GM18907 (cell line): ENCODE measurements around the gene KAZN.

Source experiments
- ATAC-seq: cut with Tn5 transposase; IDR thresholded peaks from one replicate; pipeline ENCODE4 v1.9.1; 2021; ENCODE audit warnings: mild to moderate bottlenecking, moderate library complexity; ENCODE audit not compliant: unreplicated experiment

The KAZN gene

DNA sequence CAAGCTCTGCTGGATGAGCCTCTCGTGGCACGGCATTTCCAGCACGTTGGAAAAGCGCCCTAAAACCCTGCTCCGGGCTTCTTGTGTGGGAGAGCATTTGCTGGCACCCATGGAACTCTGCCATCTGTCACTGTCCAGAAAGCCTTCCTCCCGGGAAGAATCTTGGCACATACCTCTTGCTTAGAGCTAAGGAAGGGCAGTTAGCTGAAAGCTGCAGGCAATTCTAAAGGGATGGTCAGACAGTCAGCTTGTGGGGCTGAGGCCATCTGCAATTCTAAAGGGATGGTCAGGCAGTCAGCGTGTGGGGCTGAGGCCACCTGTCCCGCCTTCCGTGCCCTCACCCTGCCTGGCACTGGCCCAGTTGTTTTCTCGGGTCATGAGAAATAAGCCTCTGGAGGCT is 416.0 kb downstream of the KAZN start:
- ATAC-seq = no peak

DNA sequence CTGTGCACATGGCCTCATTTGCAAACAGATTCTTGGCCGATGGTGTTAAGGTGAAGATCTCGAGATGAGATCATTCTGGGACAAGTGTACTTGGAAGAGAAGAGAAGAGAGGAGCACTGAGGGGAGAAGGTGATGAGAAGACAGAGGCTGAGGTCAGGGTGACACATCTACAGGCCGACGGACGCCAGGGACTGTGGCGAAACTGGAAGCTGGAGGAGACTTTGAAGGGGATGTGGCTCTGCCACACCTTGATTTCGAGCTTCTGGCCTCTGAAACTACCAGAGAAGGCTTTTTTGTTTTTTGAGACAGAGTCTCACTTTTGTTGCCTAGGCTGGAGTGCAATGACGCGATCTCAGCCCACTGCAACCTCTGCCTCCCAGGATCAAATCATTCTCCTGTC is 417.5 kb downstream of the KAZN start:
- no peak for ATAC-seq

DNA sequence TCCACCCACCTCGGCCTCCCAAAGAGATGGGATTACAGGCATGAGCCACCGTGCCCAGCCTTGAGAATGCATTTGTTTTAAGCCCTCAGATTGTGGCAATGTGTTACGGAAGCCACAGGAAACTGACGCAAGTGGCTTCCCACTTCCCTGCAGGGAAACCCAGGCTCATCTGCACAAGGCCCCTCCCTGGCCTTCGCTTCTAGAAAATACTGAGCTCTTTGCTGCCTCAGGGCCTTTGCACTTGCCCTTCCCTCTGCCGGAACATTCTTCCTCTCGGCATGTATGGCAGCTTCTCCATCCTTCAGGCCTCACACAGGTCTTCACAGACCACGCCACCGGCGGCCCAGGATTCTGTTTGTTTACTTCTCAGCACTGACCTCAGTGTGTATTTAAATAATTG is 418.0 kb downstream of the KAZN start:
- ATAC-seq = no peak

DNA sequence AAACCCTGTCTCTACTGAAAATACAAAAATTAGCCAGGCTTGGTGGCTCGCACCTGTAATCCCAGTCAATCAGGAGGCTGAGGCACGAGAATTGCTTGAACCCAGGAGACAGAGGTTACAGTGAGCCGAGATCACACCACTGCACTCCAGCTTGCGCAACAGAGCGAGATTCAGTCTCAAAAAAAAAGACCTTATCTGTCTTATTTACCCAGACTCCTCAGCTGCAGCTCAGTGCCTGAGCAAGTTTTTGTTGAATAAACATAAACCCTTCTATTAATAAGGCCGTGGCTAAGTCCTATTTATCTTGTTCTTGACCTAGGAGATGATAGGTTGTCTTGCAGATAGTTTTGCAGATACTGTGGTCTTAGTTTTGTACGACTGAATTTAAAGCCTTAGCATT is 418.6 kb downstream of the KAZN start:
- no peak for ATAC-seq

DNA sequence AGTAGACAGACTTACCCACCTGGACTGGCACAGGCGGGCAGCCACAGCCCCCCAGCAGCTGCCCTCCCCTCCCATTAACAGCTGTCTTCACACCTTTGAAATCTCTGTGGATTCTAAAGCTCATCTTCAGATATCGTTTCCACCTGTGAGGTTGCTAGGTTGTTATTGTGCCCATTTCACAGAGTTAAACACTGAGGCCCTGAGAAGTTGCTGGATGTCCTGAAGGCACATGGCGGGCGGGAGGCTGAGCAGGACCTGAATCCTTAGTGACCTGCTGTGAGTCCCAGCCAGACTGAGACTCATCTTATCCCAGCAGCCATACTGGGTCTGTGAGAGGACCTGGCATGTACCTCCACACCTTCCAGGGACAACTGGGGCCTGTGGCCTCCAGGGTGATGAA is 420.3 kb downstream of the KAZN start:
- no peak for ATAC-seq

DNA sequence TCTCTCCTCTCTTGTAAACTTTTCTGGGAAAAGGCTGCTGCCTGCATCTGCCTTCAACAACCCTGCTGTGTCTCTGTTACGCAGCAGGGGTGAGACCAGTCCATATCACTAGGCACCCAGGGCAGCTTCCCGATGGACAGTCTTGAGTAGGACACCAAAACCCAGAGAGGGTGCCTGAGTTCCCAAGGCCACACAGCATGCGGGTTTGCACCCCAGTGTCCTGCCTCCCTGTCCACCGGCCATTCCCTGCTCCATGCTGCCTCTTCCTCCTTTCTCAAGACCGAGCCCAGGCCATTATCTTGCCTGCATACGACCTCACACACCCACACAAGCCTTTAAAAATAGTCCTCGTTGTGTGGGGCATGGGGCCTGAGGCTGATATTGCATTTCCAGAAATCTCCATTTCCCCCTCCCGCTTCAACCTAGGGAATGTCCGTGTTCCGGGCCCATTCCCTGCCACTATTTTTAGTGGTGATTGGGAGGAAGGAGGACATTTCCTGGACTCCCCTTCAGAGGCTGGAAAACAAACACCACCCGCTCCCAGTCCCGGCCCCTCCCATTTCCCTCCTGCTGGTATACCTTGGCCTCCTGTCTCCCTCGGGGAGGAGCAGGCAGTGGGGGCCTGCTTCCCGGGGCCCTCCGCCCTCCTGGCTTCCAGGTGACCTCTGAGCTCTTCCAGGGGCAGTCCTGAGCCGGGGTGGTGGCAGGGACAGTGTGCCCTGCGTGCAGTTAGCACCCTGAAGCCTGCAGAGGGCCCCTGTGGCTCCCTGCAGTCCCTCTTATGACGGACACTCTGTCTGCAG is 422.7 kb downstream of the KAZN start:
- no peak for ATAC-seq

DNA sequence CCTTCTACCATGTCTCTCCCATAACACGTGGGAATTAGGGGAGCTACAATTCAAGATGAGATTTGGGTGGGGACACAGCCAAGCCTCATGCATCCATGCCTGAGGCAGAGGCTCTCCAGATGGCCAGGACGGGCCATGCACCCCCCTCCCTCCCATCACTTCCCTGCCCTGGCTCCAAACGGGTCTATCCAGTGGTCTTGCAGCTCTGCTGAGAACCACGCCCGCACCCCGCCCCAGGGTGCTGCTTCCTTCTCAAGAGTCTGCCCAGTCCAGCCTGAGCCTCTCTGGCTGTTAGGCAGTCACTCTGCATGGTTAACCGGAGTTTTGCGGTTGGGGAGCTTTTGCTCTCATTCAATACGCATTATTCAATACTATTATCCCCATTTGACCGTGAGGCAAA is 423.6 kb downstream of the KAZN start:
- ATAC-seq = no peak

DNA sequence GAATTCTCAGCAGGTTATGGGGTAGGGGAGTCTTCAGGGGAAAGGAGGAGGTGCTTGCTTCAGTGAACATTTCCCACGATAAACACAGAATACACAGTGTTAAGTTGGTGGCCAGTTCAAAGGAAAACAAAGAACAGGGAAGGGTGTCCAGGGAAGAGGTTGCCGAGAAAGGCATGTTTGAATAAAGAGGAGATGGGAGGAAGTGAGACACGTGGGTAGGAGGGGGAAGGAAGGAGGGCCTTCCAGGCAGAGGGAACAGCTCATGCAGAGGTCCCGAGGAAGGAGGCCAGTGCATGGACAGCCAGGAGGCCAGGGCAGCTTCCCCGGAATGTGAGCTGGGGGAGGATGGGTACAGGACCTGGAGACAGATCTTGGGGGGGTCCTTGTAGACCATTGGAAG is 424.7 kb downstream of the KAZN start:
- ATAC-seq = no peak

DNA sequence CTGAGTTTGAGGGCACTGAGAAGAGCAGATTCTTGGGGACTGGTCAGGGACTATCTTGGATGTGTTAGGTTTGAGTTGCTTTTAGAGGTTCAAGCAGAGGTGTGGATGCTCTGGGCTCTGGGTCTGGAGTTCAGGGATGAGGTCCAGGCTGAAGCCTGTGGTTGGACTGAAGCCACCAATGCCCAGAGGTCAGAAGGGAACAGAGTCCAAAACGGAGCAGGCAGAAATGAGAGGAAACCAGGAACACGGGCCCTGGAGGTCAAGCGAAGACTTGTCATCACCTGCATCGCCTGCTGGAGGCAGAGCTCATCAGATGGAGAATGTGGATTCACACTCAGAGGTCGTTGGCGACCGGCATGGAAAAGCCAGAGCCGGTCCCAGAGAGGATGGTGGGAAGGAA is 425.5 kb downstream of the KAZN start:
- ATAC-seq = no peak

DNA sequence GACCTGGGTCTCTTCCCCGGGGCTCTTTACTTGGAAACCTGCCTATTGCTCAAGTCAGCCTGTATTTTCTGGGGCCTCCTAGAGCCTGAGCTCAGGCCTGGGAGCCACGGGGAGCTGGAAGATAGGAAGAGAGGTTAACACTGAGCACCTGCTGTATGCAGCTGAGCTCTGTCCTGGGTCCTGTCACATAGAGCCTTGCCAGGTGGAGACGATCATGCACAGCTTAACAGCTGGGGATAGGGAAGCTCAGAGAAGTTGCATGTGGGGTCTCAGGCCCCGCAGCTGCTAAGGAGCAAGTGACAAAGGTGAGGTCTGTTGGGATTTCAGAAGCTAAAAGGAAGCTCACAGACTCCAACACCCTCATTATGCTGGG is 427.6 kb downstream of the KAZN start:
- no peak for ATAC-seq

DNA sequence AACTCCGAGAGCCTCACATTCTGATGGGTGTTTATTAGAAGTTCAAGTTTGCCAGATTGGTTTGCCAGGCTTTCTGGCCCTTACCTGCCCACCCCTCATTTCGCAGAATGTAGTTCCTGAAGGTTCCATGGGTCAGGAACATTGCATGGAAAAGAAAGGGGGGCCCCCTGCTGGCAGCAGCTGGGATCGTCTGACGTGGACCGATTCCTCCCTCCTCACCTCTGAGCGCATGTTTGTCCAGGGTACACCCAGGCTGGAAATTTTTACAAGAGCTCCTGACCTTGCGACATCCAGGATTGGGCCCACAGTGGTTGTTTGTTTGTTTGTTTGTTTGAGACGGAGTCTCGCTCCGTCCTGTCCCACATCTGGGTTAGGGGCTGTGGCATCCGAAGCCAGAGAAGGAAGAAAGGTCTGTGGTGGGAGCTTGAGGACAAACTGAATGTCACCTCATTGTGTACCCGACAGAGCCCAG is 429.1 kb downstream of the KAZN start:
- no peak for ATAC-seq

DNA sequence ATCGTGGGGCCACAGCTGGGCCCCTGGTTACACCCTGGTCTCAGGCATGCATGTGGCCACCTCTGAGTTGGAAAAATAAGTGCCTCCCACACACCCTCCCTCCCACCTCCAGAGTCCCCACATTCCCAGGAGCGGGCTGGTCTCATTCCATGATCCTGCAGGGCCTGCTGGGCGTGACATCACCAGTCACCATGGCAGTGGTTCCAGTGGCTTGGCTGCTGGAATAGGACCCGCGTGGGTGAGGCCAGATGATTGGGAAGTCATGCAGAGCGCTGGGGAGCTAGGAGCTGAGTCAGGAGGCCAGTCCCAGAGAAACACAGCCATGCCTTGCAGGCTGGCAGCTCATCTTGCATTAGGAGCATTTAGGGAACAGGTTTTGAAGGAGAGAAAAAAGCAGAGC is 429.6 kb downstream of the KAZN start:
- no peak for ATAC-seq

DNA sequence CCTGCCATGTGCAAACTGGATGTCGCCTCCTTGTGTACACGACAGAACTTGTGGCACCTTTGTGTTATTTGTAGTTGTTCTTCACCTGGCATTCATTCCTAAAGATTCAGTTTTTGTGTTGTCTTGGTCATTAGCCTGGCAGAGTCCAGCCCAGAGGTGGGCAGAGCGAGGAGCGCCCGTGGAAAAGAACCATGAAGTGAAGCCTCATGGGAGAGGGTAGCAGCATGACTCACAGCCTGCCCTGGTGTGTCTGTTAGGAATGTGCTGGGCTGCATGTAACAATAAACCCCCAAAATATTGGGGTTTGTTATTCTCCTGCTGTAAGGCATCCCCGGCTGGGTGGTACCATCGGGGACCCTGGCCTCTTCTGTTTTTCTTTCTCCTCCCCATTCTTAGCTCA is 430.1 kb downstream of the KAZN start:
- no peak for ATAC-seq

DNA sequence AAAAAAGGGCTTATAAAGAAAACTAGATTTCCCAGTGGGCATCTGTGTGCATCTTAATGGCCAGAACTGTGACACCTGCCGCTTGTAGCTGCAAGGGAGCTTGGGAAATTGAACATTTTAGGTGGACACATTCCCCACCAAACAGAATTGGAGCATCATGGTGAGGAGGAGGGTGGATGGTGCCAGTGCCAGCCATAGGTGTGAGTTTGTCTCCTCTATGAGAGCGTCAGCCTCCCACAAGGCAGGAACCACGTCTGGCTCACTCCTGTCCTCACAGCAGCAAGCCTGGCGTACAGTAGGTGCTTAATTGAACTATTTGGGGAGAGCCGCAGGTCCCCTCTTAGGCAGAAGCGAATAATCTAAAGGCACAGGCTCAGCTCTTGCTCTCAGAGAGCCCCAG is 430.6 kb downstream of the KAZN start:
- ATAC-seq = no peak

DNA sequence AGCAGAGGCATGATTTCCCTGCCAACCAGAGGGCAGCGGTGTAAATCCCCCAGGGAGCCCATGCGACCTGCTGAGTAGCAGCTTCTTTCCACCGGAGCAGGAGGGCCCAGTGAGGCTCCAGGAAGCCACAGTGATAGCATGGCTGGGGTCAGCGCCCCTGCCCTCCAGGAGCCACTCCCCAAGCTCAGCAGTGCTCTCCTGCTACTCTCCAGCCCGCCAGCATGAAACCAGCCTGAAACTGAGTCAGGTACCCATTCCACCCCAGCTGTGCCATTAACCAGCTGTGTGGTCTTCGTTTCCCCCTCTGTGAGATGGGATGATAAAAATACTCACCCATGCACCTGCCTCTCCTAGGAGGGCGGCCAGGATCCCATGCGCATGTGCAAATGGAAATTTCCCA is 431.3 kb downstream of the KAZN start:
- ATAC-seq = no peak

DNA sequence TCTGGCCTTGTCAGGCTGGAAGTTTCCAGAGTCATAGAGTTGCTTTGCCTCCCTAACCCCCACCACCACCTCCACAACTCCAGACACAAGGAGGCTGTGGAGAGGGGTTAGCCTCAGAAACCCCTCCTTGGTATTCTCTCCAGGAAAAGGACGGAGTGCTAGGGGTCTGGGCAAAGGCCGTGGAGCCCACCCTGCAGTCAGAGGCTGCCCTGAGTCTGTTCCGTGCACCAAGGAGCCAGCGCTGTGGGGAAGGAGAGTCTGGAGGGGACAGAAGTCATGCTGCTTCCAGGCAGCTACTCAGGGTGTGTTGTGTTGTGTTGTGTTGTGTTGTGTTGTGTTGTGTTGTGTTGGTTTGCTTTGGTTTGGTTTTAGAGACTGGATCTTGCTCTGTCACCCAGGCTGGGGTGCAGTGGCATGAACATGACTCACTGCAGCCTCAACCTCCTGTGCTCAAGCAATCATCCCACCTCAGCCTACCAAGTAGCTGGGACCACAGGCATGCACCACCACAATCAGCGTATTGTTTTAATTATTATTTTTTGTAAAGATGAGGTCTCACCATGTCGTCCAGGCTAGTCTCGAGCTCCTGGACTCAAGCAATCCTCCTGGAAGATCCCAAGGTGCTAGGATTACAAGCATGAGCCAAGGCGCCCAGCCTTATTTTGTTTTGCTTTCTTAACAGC is 432.9 kb downstream of the KAZN start:
- ATAC-seq = no peak

DNA sequence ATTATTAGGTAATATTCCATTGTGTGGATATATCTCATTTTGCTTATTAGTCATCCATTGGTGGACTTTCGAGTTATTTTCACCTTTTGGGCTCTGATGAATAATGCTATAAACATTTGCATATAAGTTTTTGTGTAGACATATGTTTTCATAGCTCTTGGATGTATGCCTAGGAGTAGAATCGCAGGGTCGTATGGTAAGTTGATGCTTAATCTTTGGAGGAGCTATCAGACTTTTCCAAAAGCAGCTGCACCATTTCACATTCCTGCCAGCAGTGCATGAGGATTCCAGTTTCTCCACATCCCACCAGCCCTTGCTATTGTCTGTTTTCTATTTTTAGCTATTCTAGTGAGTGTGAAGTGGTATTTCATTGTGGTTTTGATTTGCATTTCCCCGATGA is 434.8 kb downstream of the KAZN start:
- no peak for ATAC-seq

DNA sequence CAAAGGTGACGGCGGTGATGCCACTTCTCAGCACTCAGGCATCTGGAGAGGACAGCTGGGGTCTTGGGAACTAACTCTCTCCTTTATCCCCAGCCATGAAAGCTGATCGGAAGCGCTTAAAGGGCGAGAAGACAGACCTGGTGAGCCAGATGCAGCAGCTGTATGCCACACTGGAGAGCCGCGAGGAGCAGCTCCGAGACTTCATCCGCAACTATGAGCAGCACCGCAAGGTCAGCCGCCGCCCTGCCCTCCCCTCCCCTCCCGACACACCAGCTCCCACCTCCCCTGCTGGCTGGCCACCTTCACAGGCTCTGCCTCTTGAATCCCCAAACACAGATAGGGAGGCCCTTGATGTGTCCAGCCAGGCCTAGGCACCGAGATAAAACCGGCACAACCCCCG is 436.2 kb downstream of the KAZN start:
- no peak for ATAC-seq

DNA sequence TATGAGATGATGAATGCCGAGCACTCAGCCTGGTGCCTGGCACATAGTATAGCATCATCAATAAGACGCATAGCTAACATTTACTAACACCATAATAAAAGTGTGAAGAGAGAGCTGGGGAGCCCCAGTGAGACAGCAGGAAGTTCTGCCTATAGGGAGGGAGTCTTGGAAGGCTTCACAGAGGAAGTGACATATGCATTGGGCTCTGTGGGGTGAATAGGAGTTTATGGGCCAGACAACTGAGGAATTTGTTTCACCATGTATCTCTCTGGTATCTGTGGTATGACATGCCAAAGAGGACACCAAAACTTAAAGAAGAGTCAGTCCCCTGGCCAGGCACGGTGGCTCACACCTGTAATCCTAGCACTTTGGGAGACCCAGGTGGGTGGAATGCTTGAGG is 436.8 kb downstream of the KAZN start:
- no peak for ATAC-seq

DNA sequence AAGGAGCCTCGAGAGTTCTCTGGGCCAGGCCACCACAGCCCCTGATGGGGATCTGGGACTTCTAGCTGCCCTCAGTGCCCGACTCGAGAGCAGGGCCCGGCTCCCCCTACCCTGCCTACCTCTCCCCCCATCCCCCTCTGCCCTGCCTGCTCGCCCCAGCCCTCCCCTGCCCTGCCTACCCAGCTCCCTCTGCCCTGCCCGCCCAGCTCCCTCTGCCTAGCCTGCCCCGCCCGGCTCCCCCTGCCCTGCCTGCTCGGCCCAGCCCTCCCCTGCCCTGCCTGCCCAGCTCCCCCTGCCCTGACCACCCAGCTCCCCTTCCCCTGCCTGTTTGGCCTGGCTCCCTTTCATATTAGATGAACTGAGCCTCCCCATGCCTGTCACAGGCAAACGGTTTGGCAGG is 437.6 kb downstream of the KAZN start:
- no peak for ATAC-seq

DNA sequence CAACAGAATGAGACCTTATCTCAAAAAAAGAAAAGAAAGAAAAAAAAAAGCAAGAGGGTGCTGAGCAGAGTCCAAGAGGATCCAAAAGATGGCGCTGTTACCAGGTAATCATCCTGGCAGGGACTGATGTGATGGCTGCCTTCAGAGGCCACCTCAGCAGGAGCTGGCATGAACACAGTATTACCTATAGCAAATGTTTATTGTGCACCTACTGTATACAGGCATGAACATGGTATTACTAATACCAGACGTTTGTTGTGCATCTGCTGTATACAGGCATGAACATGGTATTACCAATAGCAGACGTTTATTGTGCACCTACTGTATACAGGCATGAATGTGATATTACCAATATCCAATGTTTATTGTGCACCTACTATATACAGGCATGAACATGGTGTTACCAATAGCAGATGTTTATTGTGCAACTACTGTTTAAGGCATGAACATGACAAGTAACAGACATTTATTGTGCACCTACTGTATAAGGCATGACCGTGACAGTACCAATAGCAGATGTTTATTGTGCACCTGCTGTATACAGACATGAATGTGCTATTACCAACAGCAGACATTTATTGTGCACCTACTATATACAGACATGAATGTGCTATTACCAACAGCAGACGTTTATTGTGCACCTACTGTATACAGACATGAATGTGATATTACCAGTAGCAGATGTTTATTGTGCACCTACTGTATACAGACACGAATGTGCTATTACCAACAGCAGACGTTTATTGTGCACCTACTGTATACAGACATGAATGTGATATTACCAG is 439.9 kb downstream of the KAZN start:
- ATAC-seq = no peak
